GM21825 (cell line): ENCODE measurements around the gene HECTD1.
"Not testable (repeated sequence)": the region's sequence is repeated elsewhere in the genome, so short reads cannot be mapped to it uniquely, and the experiment has no call there.

Experiments
- ATAC-seq: cut with Tn5 transposase; IDR thresholded peaks from one replicate; pipeline ENCODE4 v1.9.1; 2021; ENCODE audit warnings: mild to moderate bottlenecking, moderate library complexity; ENCODE audit not compliant: unreplicated experiment

Gene HECTD1

DNA sequence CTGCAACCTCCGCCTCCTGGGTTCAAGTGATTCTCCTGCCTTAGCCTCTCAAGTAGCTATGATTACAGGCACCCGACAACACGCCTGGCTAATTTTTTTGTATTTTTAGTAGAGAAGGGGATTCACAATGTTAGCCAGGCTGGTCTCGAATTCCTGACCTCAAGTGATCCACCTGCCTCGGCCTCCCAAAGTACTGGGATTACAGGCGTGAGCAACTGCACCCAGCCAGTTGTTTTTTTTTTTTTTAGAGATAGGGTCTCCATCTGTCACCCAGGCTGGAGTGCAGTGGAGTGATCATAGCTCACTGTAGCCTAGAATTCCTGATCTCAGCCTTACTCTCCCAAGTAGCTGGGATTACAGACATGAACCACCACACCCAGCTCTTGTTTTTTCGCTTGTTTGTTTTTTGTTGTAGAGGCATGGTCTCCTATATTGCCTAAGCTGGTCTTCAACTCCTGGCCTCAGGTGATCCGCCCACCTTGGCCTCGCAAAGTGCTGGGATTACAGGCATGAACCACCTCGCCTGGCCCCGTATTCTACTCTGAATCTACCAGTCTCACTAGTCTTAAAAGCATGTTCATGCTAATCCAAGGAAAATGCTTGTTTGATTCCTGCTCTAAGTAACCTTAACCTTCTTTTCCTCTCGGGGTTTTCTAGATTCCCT is 149.8 kb downstream of the HECTD1 start:
- ATAC-seq, result no peak

DNA sequence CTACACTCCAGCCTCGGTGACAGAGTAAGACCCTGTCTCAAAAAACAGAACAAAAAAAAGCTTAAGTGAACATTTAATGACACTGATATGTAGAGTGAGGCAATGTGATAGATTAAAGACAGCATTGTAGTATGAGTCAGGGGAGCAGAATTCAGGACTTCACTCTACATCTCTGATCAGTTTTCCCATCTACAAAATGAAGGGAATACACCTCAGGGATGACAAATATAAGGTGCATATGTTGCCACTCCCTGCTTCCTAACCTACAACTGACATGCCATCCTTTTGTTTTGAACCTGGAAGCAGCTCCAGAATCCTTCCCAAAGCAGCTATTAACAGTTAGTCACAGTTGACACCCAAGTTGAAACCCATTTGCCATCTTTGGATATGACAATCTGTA is 150.6 kb downstream of the HECTD1 start:
- no peak for ATAC-seq

DNA sequence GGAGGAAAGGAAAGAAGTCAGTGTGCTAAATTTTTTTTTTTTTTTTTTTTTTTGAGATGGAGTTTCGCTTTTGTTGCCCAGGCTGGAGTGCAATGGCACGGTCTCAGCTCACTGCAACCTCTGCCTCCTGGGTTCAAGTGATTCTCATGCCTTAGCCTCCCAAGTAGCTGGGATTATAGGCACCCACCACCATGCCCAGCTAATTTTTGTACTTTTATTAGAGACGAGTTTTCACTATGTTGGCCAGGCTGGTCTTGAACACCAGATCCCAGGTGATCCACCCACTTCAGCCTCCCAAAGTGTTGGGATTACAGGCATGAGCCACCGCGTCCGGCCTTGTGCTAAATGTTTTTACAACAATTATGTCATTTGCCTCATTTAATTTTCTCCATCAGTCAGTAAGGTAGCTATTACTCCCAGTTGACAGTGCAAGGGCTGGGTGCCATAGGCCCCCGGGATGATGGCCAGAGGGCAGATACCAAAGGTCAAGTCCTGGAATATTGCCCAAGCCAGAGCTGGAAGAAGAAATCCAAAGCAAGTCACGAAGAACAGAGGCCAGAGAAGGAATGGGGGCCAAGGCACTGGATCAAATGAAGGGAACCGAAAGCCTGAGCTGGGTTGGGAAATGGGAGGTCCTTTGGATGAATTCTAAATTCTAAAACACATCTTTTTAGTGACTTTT is 154.5 kb downstream of the HECTD1 start:
- ATAC-seq, result not testable (repeated sequence)

DNA sequence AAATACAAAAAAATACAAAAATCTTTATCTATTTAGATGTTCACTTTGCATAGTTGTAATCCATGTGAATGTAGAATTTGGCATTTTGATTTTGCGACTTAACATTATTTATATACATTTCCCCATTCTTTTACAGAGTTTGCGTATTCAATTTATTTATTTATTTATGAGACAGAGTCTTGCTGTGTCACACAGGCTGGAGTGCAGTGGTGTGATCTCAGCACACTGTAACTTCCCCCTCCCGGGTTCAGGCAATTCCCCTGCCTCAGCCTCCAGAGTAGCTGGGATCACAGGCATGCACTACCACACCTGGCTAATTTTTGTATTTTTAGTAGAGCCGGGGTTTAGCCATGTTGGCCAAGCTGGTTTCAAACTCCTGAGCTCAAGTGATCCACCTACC is 156.1 kb downstream of the HECTD1 start:
- no peak for ATAC-seq

DNA sequence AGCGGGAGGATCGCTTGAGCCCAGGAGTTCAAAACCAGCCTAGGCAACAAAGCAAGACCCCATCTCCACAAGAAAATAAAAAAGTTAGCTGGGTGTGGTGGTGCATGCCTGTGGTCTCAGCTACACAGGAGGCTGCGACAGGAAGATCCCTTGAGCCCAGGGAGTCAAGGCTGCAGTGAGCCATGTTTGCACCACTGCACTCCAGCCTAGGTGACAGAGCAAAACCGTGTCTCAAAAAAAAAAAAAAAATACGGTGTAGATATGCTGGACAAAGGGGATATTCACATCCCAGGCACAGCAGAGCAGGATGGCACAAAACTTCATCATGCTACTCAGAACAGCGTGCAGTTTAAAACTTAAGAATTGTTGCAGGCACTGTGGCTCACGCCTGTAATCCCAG is 156.6 kb downstream of the HECTD1 start:
- ATAC-seq, result no peak
